Neural progenitor cell (in vitro differentiated cells): ENCODE data around the gene CTNNA3. TPM values are rescaled to one million over a fixed set of nuclear protein-coding genes. Genes with fewer than 3 reads are reported as not detected.

Experiments
- DNase-seq: peaks from one replicate; pipeline ENCODE4 v3.0.0-alpha.2; 2016; ENCODE audit warnings: low spot score
- H2AFZ ChIP-seq: fragments of 200-600 bp; sonication (generic); replicated peaks from 2 replicates; pipeline ENCODE4 v1.6.1; 2016; ENCODE audit warnings: antibody characterized with exemption
- H3F3A ChIP-seq: fragments of 200-600 bp; sonication (generic); 2 replicates; pipeline ENCODE4 v1.6.1; 2016; ENCODE audit warnings: antibody characterized with exemption, low read depth
- H3K27ac ChIP-seq: fragments of 200-600 bp; sonication (generic); 2 replicates; pipeline ENCODE4 v1.5.1; 2016; ENCODE audit warnings: mild to moderate bottlenecking
- H3K27me3 ChIP-seq: fragments of 200-600 bp; sonication (generic); 2 replicates; pipeline ENCODE4 v1.6.1; 2016; ENCODE audit warnings: mild to moderate bottlenecking, moderate library complexity
- H3K36me3 ChIP-seq: fragments of 200-600 bp; sonication (generic); 2 replicates; pipeline ENCODE4 v1.5.1; 2016
- H3K4me1 ChIP-seq: fragments of 200-600 bp; sonication (generic); 2 replicates; pipeline ENCODE4 v1.6.1; 2016; ENCODE audit warnings: mixed run types
- H3K4me2 ChIP-seq: fragments of 200-600 bp; sonication (generic); 2 replicates; pipeline ENCODE4 v1.6.1; 2016
- H3K4me3 ChIP-seq: fragments of 200-600 bp; sonication (generic); 2 replicates; pipeline ENCODE4 v1.5.1; 2016
- H3K79me2 ChIP-seq: fragments of 200-600 bp; sonication (generic); 2 replicates; pipeline ENCODE4 v1.6.1; 2016; ENCODE audit warnings: low read depth
- H3K9ac ChIP-seq: fragments of 200-600 bp; sonication (generic); 2 replicates; pipeline ENCODE4 v1.6.1; 2016
- H3K9me3 ChIP-seq: fragments of 200-600 bp; sonication (generic); 2 replicates; pipeline ENCODE4 v1.5.1; 2016; ENCODE audit warnings: low read depth
- H4K20me1 ChIP-seq: fragments of 200-600 bp; sonication (generic); 2 replicates; pipeline ENCODE4 v1.6.1; 2016; ENCODE audit warnings: low read depth
- H3K27ac Mint-ChIP-seq: 3 replicates; pipeline ENCODE4 v1.8.0; 2021; ENCODE audit warnings: mixed read lengths
- H3K27me3 Mint-ChIP-seq: 2 replicates; pipeline ENCODE4 v1.8.0; 2022; ENCODE audit warnings: low read depth, mild to moderate bottlenecking, inconsistent platforms, moderate library complexity, mixed read lengths; ENCODE audit not compliant: insufficient read depth
- H3K36me3 Mint-ChIP-seq: 3 replicates; pipeline ENCODE4 v1.8.0; 2021; ENCODE audit warnings: mixed read lengths
- H3K4me1 Mint-ChIP-seq: 3 replicates; pipeline ENCODE4 v1.8.0; 2021; ENCODE audit warnings: mixed read lengths
- H3K4me3 Mint-ChIP-seq: 3 replicates; pipeline ENCODE4 v1.8.0; 2021; ENCODE audit warnings: mild to moderate bottlenecking, moderate library complexity, mixed read lengths
- H3K9me3 Mint-ChIP-seq: 3 replicates; pipeline ENCODE4 v1.8.0; 2020; ENCODE audit warnings: mixed read lengths
- EZH2 ChIP-seq: fragments of 200-600 bp; sonication (generic); IDR thresholded peaks from 2 replicates; pipeline ENCODE4 v1.6.1; 2017; ENCODE audit warnings: antibody characterized with exemption, mild to moderate bottlenecking, moderate library complexity
- EZH2phosphoT487 ChIP-seq: fragments of 200-600 bp; sonication (generic); IDR thresholded peaks from 2 replicates; pipeline ENCODE4 v1.6.1; 2017; ENCODE audit warnings: antibody characterized with exemption
- total RNA-seq: library from RNA; depleted of rRNA; stranded (reverse); fragments of >200 nt; gene quantifications from 2 replicates; pipeline ENCODE4 v1.2.3, GENCODE V29; 2015; ENCODE audit warnings: low replicate concordance
- TF ChIP-seq, protein P1 (sequence below): fragments of 200-600 bp; sonication (generic); IDR thresholded peaks from 2 replicates; pipeline ENCODE4 v1.5.1; 2017; ENCODE audit warnings: antibody characterized with exemption, mild to moderate bottlenecking

Gene CTNNA3
- total RNA-seq, 1 donor from 2014 or later = 12.9 TPM

DNA sequence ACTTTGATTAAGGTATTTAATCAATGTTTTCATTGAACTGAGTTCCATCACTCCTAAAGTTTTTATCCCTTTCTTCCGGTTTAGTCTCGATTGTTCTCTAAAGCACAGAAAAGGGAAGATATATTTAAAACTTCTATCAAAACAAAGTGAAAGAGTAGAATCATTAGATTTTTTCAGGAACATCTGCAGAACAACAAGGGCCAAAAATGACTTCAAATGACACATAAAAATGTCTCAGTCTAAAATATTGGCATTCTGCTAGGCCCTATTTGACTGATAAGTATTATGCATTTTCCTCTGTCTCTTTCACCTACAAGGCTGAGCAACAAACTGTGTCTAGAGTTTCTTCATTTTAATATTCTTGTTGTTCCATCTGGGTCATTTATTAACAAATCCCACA, 1669.7 kb downstream of the CTNNA3 start:
- no peaks in the 10 kb centered on the region for H3F3A ChIP-seq
- DNase-seq = no peak
- Mint-ChIP-seq H3K36me3 (no peaks in the 10 kb centered on the region), H3K4me3 (no peak overlapping the region), H3K27me3 (no peaks in the 10 kb centered on the region), H3K27ac (no peak overlapping the region), H3K4me1 (peaks cover 2% of the 10 kb centered on the region), H3K9me3 (no peaks in the 10 kb centered on the region)
- no peak overlapping the region for H3K9ac ChIP-seq
- no peaks in the 10 kb centered on the region for H4K20me1 ChIP-seq
- H3K4me3 ChIP-seq = no peak overlapping the region
- no peaks in the 10 kb centered on the region for H3K4me1 ChIP-seq
- no peak overlapping the region for H2AFZ ChIP-seq
- H3K9me3 ChIP-seq = no peaks in the 10 kb centered on the region
- H3K79me2 ChIP-seq = no peaks in the 10 kb centered on the region
- H3K27ac ChIP-seq = no peak overlapping the region
- H3K36me3 ChIP-seq = no peaks in the 10 kb centered on the region
- no peak overlapping the region for H3K4me2 ChIP-seq
- TF ChIP-seq EZH2phosphoT487 (no peak), EZH2 (no peak)
- TF ChIP-seq, protein P1, sequence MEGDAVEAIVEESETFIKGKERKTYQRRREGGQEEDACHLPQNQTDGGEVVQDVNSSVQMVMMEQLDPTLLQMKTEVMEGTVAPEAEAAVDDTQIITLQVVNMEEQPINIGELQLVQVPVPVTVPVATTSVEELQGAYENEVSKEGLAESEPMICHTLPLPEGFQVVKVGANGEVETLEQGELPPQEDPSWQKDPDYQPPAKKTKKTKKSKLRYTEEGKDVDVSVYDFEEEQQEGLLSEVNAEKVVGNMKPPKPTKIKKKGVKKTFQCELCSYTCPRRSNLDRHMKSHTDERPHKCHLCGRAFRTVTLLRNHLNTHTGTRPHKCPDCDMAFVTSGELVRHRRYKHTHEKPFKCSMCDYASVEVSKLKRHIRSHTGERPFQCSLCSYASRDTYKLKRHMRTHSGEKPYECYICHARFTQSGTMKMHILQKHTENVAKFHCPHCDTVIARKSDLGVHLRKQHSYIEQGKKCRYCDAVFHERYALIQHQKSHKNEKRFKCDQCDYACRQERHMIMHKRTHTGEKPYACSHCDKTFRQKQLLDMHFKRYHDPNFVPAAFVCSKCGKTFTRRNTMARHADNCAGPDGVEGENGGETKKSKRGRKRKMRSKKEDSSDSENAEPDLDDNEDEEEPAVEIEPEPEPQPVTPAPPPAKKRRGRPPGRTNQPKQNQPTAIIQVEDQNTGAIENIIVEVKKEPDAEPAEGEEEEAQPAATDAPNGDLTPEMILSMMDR = no peak
- no peaks in the 10 kb centered on the region for H3K27me3 ChIP-seq

DNA sequence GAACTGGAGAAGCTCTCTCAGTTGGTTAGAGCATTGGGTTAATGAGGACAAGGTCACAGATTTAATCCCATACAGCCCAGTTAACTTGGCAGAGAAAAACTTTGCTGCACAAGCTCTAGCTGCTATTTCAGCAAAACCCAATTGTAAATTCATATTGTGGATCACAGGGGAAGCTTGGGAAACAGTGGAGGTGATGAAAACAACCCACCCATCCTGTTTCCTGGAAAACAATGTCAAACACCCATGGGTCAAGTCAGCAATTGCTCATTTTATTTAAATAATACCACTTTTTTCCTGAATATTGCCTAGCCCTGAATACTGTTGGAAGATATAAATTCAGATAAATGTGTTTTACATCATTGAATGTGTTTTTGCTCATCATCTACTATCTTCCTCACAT, 1670.8 kb downstream of the CTNNA3 start:
- Histone ChIP-seq H3K36me3 (no peaks in the 10 kb centered on the region), H4K20me1 (no peaks in the 10 kb centered on the region), H3K9me3 (no peaks in the 10 kb centered on the region), H3K4me3 (no peak overlapping the region), H3K9ac (no peak overlapping the region), H3K79me2 (no peaks in the 10 kb centered on the region), H3K4me2 (no peak overlapping the region), H3F3A (no peaks in the 10 kb centered on the region), H3K27me3 (no peaks in the 10 kb centered on the region), H3K27ac (no peak overlapping the region), H3K4me1 (no peaks in the 10 kb centered on the region), H2AFZ (no peak overlapping the region)
- Mint-ChIP-seq H3K4me1 (peaks cover 2% of the 10 kb centered on the region), H3K27me3 (no peaks in the 10 kb centered on the region), H3K36me3 (no peaks in the 10 kb centered on the region), H3K9me3 (no peaks in the 10 kb centered on the region), H3K4me3 (no peak overlapping the region), H3K27ac (no peak overlapping the region)
- TF ChIP-seq EZH2phosphoT487 = no peak
- TF ChIP-seq EZH2 = no peak
- TF ChIP-seq, protein P1 = no peak
- no peak for DNase-seq

DNA sequence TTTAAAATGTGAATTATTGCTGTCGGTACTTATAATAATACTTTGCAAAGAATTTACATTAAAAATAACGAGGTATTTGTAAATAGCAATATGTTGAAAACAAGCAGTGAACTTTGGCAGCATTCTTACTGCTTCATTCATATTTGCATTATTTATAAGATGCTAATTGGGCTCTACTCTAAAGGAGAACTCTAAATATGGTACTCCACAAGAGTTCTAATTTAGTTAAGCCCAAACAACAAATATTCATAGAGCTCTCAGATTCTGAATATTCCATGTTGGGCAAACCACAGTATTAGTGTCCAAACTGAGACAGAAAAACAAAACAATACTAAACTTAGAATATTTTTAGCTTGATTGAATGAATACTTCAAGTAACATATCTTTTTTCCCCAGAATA, 1674.6 kb downstream of the CTNNA3 start:
- Histone ChIP-seq H4K20me1 (no peaks in the 10 kb centered on the region), H3F3A (no peaks in the 10 kb centered on the region), H3K4me3 (no peak overlapping the region), H3K36me3 (no peaks in the 10 kb centered on the region), H3K27me3 (no peaks in the 10 kb centered on the region), H2AFZ (no peak overlapping the region), H3K4me1 (no peaks in the 10 kb centered on the region), H3K9me3 (no peaks in the 10 kb centered on the region), H3K27ac (no peak overlapping the region), H3K79me2 (no peaks in the 10 kb centered on the region), H3K9ac (no peak overlapping the region), H3K4me2 (no peak overlapping the region)
- no peaks in the 10 kb centered on the region for H3K9me3 Mint-ChIP-seq
- H3K4me3 Mint-ChIP-seq = no peak overlapping the region
- no peak for TF ChIP-seq EZH2phosphoT487
- no peak for DNase-seq
- H3K4me1 Mint-ChIP-seq = peaks cover 2% of the 10 kb centered on the region
- H3K36me3 Mint-ChIP-seq = no peaks in the 10 kb centered on the region
- H3K27ac Mint-ChIP-seq = no peak overlapping the region
- H3K27me3 Mint-ChIP-seq = no peaks in the 10 kb centered on the region

DNA sequence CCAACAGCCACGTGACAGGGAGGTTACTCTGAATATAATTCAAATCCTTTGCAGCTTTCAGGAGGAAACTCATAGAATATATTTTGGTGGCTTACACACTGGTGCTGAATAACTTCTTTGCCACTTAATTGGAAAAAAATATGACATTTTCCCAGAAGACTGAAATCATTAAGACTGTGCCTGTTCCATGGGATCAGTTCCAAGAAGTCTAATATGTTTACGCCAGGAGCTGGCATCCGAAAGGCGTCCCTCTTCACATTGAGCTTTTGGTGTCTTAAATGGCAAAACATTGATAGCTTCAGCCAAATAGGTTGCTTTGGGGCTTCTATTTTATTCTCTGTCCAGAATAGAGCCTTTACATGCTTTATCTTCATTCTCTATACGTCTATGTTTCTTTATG, 1687.8 kb downstream of the CTNNA3 start:
- no peaks in the 10 kb centered on the region for H4K20me1 ChIP-seq
- H3K9me3 Mint-ChIP-seq = no peaks in the 10 kb centered on the region

More for the DNA sequence above, 1687.8 kb downstream of the CTNNA3 start:
- no peaks in the 10 kb centered on the region for H3K27me3 ChIP-seq
- Mint-ChIP-seq H3K36me3 (no peaks in the 10 kb centered on the region), H3K4me1 (no peaks in the 10 kb centered on the region), H3K27me3 (no peaks in the 10 kb centered on the region), H3K4me3 (no peak overlapping the region), H3K27ac (no peak overlapping the region)
- no peaks in the 10 kb centered on the region for H3K79me2 ChIP-seq
- H3K9ac ChIP-seq = no peak overlapping the region
- H3K4me1 ChIP-seq = no peaks in the 10 kb centered on the region
- H3K9me3 ChIP-seq = no peaks in the 10 kb centered on the region
- no peak for DNase-seq
- H3F3A ChIP-seq = no peaks in the 10 kb centered on the region
- H3K4me3 ChIP-seq = no peak overlapping the region
- TF ChIP-seq EZH2phosphoT487 (no peak), EZH2 (no peak)
- TF ChIP-seq, protein P1 = no peak
- no peak overlapping the region for H2AFZ ChIP-seq
- no peak overlapping the region for H3K27ac ChIP-seq
- H3K4me2 ChIP-seq = no peak overlapping the region
- H3K36me3 ChIP-seq = no peaks in the 10 kb centered on the region
